IMR-90 (cell line): ENCODE measurements around the gene ZNF677. TPM values are rescaled to one million over a fixed set of nuclear protein-coding genes. Genes with fewer than 3 reads are reported as not detected.
"Not testable (repeated sequence)": the region's sequence is repeated elsewhere in the genome, so short reads cannot be mapped to it uniquely, and the experiment has no call there.

Experiments used
- ATAC-seq: fragments of 200-7000 bp; cut with Tn5 transposase; 2 replicates; pipeline ENCODE4 v1.9.1; 2020; ENCODE audit warnings: low read depth, mild to moderate bottlenecking, moderate library complexity
- BruUV-seq: library from RNA; stranded (reverse); fragments of 400-500 nt; replicated peaks from 2 replicates; lab custom pipeline; 2021; lab: Mats Ljungman, UMichigan
- CTCF ChIA-PET: fragments of 300-600 bp; formaldehyde crosslinking; extraction: SDS; loops from one replicate; lab custom pipeline; 2021; ENCODE audit warnings: antibody characterized with exemption; lab: Yijun Ruan, JAX
- POLR2A ChIA-PET: fragments of 300-600 bp; sonication (Branson Sonifier 250); formaldehyde crosslinking; loops from one replicate; lab custom pipeline; 2022; ENCODE audit warnings: antibody characterized with exemption; ENCODE audit not compliant: unreplicated experiment; lab: Charles Lee
- DNase-seq: peaks from one replicate; pipeline ENCODE4 v3.0.0; 2013
- H2AFZ ChIP-seq: replicated peaks from 2 replicates; pipeline ENCODE3; 2013; ENCODE audit warnings: low read length, mild to moderate bottlenecking; ENCODE audit not compliant: poor library complexity
- H2AK5ac ChIP-seq: 2 replicates; pipeline ENCODE4 v1.6.1; 2013; ENCODE audit warnings: low read depth, low read length, inconsistent platforms
- H2AK9ac ChIP-seq: replicated peaks from 2 replicates; pipeline ENCODE3; 2013; ENCODE audit warnings: mild to moderate bottlenecking, low read depth, low read length, moderate library complexity; ENCODE audit not compliant: poor library complexity
- H2BK120ac ChIP-seq: 2 replicates; pipeline ENCODE4 v1.6.1; 2013; ENCODE audit warnings: low read depth, low read length, inconsistent platforms
- H2BK15ac ChIP-seq: 3 replicates; pipeline ENCODE4 v1.6.1; 2013; ENCODE audit warnings: low read depth, low read length, inconsistent platforms
- H2BK20ac ChIP-seq: 2 replicates; pipeline ENCODE4 v1.6.1; 2013; ENCODE audit warnings: low read depth, mild to moderate bottlenecking, inconsistent platforms, low read length, moderate library complexity
- H2BK5ac ChIP-seq: 2 replicates; pipeline ENCODE4 v1.6.1; 2013; ENCODE audit warnings: mild to moderate bottlenecking, low read depth, low read length, inconsistent platforms; ENCODE audit not compliant: poor library complexity, severe bottlenecking
- H3K14ac ChIP-seq: replicated peaks from 2 replicates; pipeline ENCODE4 v1.6.1; 2013; ENCODE audit warnings: low read depth, low read length, inconsistent platforms
- H3K18ac ChIP-seq: 2 replicates; pipeline ENCODE4 v1.6.1; 2013; ENCODE audit warnings: low read depth, low read length, control low read depth
- H3K23ac ChIP-seq: 2 replicates; pipeline ENCODE4 v1.6.1; 2013; ENCODE audit warnings: low read depth, low read length, inconsistent platforms
- H3K27ac ChIP-seq: 2 replicates; pipeline ENCODE4 v1.5.1; 2013; ENCODE audit warnings: mild to moderate bottlenecking, control low read depth, low read length; ENCODE audit not compliant: insufficient read depth
- H3K27me3 ChIP-seq: 2 replicates; pipeline ENCODE4 v1.6.1; 2013; ENCODE audit warnings: low read length; ENCODE audit not compliant: control insufficient read depth, insufficient read depth
- H3K36me3 ChIP-seq: 2 replicates; pipeline ENCODE4 v1.6.1; 2013; ENCODE audit warnings: low read length, mixed read lengths; ENCODE audit not compliant: control insufficient read depth, insufficient read depth
- H3K4ac ChIP-seq: 2 replicates; pipeline ENCODE4 v1.6.1; 2013; ENCODE audit warnings: low read depth, low read length, inconsistent platforms
- H3K4me1 ChIP-seq: 2 replicates; pipeline ENCODE4 v1.6.1; 2013; ENCODE audit warnings: low read length, mixed read lengths; ENCODE audit not compliant: control insufficient read depth, insufficient read depth
- H3K4me2 ChIP-seq: 2 replicates; pipeline ENCODE4 v1.6.1; 2013; ENCODE audit warnings: low read depth, mild to moderate bottlenecking, control low read depth, low read length, moderate library complexity
- H3K4me3 ChIP-seq: 2 replicates; pipeline ENCODE4 v1.5.1; 2013; ENCODE audit warnings: low read depth, mild to moderate bottlenecking, control low read depth, low read length, moderate library complexity; ENCODE audit not compliant: insufficient read depth
- H3K56ac ChIP-seq: 2 replicates; pipeline ENCODE4 v1.6.1; 2013; ENCODE audit warnings: low read length, inconsistent platforms; ENCODE audit not compliant: insufficient read depth; ENCODE audit errors: extremely low read depth
- H3K79me1 ChIP-seq, 2 experiments: 2 replicates each; pipeline ENCODE4 v1.6.1; 2013; ENCODE audit warnings: low read length in 2 of 2, inconsistent platforms in 1 of 2, low read depth in 1 of 2
- H3K9ac ChIP-seq: 2 replicates; pipeline ENCODE4 v1.6.1; 2013; ENCODE audit warnings: low read depth, low read length, control low read depth
- H3K9me1 ChIP-seq: 2 replicates; pipeline ENCODE4 v1.6.1; 2013; ENCODE audit warnings: low read length, inconsistent platforms; ENCODE audit not compliant: insufficient read depth
- H3K9me3 ChIP-seq: 2 replicates; pipeline ENCODE4 v1.6.1; 2013; ENCODE audit warnings: low read length; ENCODE audit not compliant: control insufficient read depth, insufficient read depth
- H4K20me1 ChIP-seq: 2 replicates; pipeline ENCODE4 v1.6.1; 2013; ENCODE audit warnings: low read length, inconsistent platforms; ENCODE audit not compliant: insufficient read depth
- H4K5ac ChIP-seq: 2 replicates; pipeline ENCODE4 v1.6.1; 2013; ENCODE audit warnings: mild to moderate bottlenecking, low read depth, low read length, control low read depth
- H4K8ac ChIP-seq, 2 experiments: 2 replicates each; pipeline ENCODE4 v1.6.1; 2013; ENCODE audit warnings: low read depth in 2 of 2, low read length in 2 of 2, control low read depth in 1 of 2, inconsistent platforms in 1 of 2
- H4K91ac ChIP-seq: 2 replicates; pipeline ENCODE4 v1.6.1; 2013; ENCODE audit warnings: low read depth, low read length, inconsistent platforms; ENCODE audit not compliant: insufficient read depth
- WGBS, 2 experiments: methylation state at CpG; one replicate each; pipeline versions ENCODE4 v1.1.5 to v1.1.7; 2013; ENCODE audit warnings: missing lambda C conversion rate in 2 of 2; ENCODE audit not compliant: insufficient read length in 1 of 2; ENCODE audit errors: extremely low coverage in 2 of 2; 5-methylcytosine and 5-hydroxymethylcytosine counted together
- dilution Hi-C: fragments of 300-500 bp; cut with HindIII; formaldehyde crosslinking; loops from one replicate; pipeline ENCODE4 v1.14.3; 2018; ENCODE audit warnings: low sequenced_read_pairs; ENCODE audit not compliant: unreplicated experiment
- in situ Hi-C: fragments of 300-500 bp; cut with MboI; formaldehyde crosslinking; loops from 3 replicates; pipeline ENCODE4 v1.14.3; 2019; ENCODE audit warnings: low sequenced_read_pairs, inconsistent platforms, mixed read lengths
- intact Hi-C: fragments of 100-400 bp; cut with micrococcal nuclease; formaldehyde crosslinking; loops from 2 replicates; pipeline ENCODE4 v1.10.0; 2022
- polyA plus RNA-seq, 3 experiments: library from polyadenylated mRNA; depleted of rRNA; stranded (reverse); fragments of >200 nt; gene quantifications; 2 replicates each; pipeline ENCODE4 v1.2.3, GENCODE V29; 2012; ENCODE audit warnings: low replicate concordance in 1 of 3
- total RNA-seq: library from RNA; depleted of rRNA; stranded (reverse); fragments of >200 nt; gene quantifications from 2 replicates; pipeline ENCODE4 v1.2.3, GENCODE V29; 2012; rRNA removed

The ZNF677 gene
- total and polyA plus RNA-seq, 2 of the 4 experiments (the other 2 are of a cell fraction): 6.8 to 7.0 TPM

DNA sequence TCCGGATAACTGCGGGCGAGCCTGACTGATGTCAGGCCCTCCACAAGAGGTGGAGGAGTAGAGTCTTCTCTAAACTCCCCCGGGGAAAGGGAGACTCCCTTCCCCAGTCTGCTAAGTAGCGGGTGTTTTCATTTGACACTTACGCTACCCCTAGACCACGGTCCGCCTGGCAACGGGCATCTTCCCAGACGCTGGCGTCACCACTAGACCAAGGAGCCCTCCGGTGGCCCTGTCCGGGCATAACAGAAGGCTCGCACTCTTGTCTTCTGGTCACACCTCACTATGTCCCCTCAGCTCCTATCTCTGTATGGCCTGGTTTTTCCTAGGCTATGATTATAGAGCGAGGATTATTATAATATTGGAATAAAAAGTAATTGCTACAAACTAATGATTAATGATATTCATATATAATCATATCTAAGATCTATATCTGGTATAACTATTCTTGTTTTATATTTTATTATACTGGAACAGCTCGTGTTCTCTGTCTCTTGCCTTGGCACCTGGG lies 64.9 kb downstream of the ZNF677 start:
- H3K23ac ChIP-seq, H3K9me1 ChIP-seq, H4K5ac ChIP-seq, DNase-seq, H2AK9ac ChIP-seq, H3K36me3 ChIP-seq, H2BK15ac ChIP-seq, POLR2A ChIA-PET, H3K9me3 ChIP-seq, H3K56ac ChIP-seq, H3K4me1 ChIP-seq, H3K9ac ChIP-seq, BruUV-seq, H2AFZ ChIP-seq, H2BK120ac ChIP-seq, H3K14ac ChIP-seq, H4K8ac ChIP-seq, H3K4me3 ChIP-seq, H3K27me3 ChIP-seq, in situ Hi-C loops, dilution Hi-C loops, H3K18ac ChIP-seq, H3K4me2 ChIP-seq, H3K27ac ChIP-seq, ATAC-seq, H4K20me1 ChIP-seq, H2AK5ac ChIP-seq, H2BK5ac ChIP-seq, H2BK20ac ChIP-seq, H4K91ac ChIP-seq, H3K4ac ChIP-seq, CTCF ChIA-PET: not testable (repeated sequence)
- no CpG with 5 or more reads among the region's 16 CpGs for WGBS, 2 experiments
- H3K79me1 ChIP-seq: peaks cover 8 to 12% of the 10 kb centered on the region in 2 experiments; a peak in 3 of 4 replicates
- intact Hi-C loops: loop anchor here (10.0 kb wide), 6 partner anchors 195 to 835 kb away; partner anchors contain the start of genes ZNF765 and ZNF816

Other genes with a start within 250 kb of the ZNF677 start
- gene ERVV-1, start 241.0 kb downstream of the ZNF677 start, total RNA-seq: not detected in 2 replicates
- not detected in 2 replicates for gene ERVV-1, start 241.0 kb downstream of the ZNF677 start, polyA plus RNA-seq (2012; rRNA removed)
- gene ERVV-2, start 210.1 kb downstream of the ZNF677 start, total RNA-seq: not detected in 2 replicates
- not detected in 2 replicates for gene ERVV-2, start 210.1 kb downstream of the ZNF677 start, polyA plus RNA-seq (2012; rRNA removed)
- 26.9 and 30.8 TPM in 2 replicates for gene ZNF160, start 151.5 kb downstream of the ZNF677 start, total RNA-seq
- gene ZNF160, start 151.5 kb downstream of the ZNF677 start, polyA plus RNA-seq (2012; rRNA removed): 16.4 and 22.6 TPM in 2 replicates
- 7.7 and 7.8 TPM in 2 replicates for gene ZNF415, start 122.0 kb downstream of the ZNF677 start, total RNA-seq
- 3.9 and 4.2 TPM in 2 replicates for gene ZNF415, start 122.0 kb downstream of the ZNF677 start, polyA plus RNA-seq (2012; rRNA removed)
- 8.9 and 13.4 TPM in 2 replicates for gene ZNF347, start 95.8 kb downstream of the ZNF677 start, total RNA-seq
- 2.3 and 2.8 TPM in 2 replicates for gene ZNF347, start 95.8 kb downstream of the ZNF677 start, polyA plus RNA-seq (2012; rRNA removed)
- gene ZNF665, start 61.5 kb downstream of the ZNF677 start, total RNA-seq: 2.5 and 3.0 TPM in 2 replicates
- 1.5 and 2.0 TPM in 2 replicates for gene ZNF665, start 61.5 kb downstream of the ZNF677 start, polyA plus RNA-seq (2012; rRNA removed)
- not detected in 2 replicates for gene VN1R2, start 3.4 kb upstream of the ZNF677 start, total RNA-seq
- not detected in 2 replicates for gene VN1R2, start 3.4 kb upstream of the ZNF677 start, polyA plus RNA-seq (2012; rRNA removed)
- gene VN1R4, start 12.8 kb upstream of the ZNF677 start, total RNA-seq: not detected in 2 replicates
- not detected in 2 replicates for gene VN1R4, start 12.8 kb upstream of the ZNF677 start, polyA plus RNA-seq (2012; rRNA removed)
- gene ZNF845, start 78.9 kb upstream of the ZNF677 start, total RNA-seq: 9.5 and 13.1 TPM in 2 replicates
- gene ZNF845, start 78.9 kb upstream of the ZNF677 start, polyA plus RNA-seq (2012; rRNA removed): 0.79 and 1.2 TPM in 2 replicates
- 4.5 and 6.7 TPM in 2 replicates for gene ZNF525, start 110.8 kb upstream of the ZNF677 start, total RNA-seq
- 1.3 and 1.4 TPM in 2 replicates for gene ZNF525, start 110.8 kb upstream of the ZNF677 start, polyA plus RNA-seq (2012; rRNA removed)
- 18.1 and 19.2 TPM in 2 replicates for gene ZNF765, start 140.3 kb upstream of the ZNF677 start, total RNA-seq
- 1.5 and 2.3 TPM in 2 replicates for gene ZNF765, start 140.3 kb upstream of the ZNF677 start, polyA plus RNA-seq (2012; rRNA removed)
- 21.9 and 26.1 TPM in 2 replicates for gene ZNF761, start 177.1 kb upstream of the ZNF677 start, total RNA-seq
- gene ZNF761, start 177.1 kb upstream of the ZNF677 start, polyA plus RNA-seq (2012; rRNA removed): 6.1 and 7.9 TPM in 2 replicates
- 3.4 and 6.1 TPM in 2 replicates for gene ZNF813, start 212.9 kb upstream of the ZNF677 start, total RNA-seq
- 0.40 and 0.82 TPM in 2 replicates for gene ZNF813, start 212.9 kb upstream of the ZNF677 start, polyA plus RNA-seq (2012; rRNA removed)